Posterior vena cava (tissue), 2 donors: Measurements from ENCODE around the gene SRBD1. TPM values are rescaled to one million over a fixed set of nuclear protein-coding genes. Genes with fewer than 3 reads are reported as not detected.
"Not testable (repeated sequence)": the region's sequence is repeated elsewhere in the genome, so short reads cannot be mapped to it uniquely, and the experiment has no call there.

Source experiments
- DNase-seq: peaks from one replicate; pipeline ENCODE4 v3.0.0-alpha.2; 2020; ENCODE audit warnings: low spot score
- intact Hi-C, 2 donors: fragments of 100-400 bp; cut with DNase I; formaldehyde crosslinking; loops; one replicate each; pipeline versions ENCODE4 v1.14.1 to v1.14.2; 2022 to 2023
- total RNA-seq, 2 donors: library from RNA; stranded (reverse); fragmentation: NEBNext Ultra II Directional; extraction: Animal tissue kit (Norgen Biotek cat#: 25700); gene quantifications; one replicate each; pipeline ENCODE4 v1.2.1, GENCODE V29; 2021
- donor health status: DM: yes; HTN: yes; CAD: no.
- donor health status: DM: yes; HTN: yes; CAD: no.

The SRBD1 gene
- total RNA-seq, 2 donors from 2014 or later: 13.7 to 19.0 TPM

DNA sequence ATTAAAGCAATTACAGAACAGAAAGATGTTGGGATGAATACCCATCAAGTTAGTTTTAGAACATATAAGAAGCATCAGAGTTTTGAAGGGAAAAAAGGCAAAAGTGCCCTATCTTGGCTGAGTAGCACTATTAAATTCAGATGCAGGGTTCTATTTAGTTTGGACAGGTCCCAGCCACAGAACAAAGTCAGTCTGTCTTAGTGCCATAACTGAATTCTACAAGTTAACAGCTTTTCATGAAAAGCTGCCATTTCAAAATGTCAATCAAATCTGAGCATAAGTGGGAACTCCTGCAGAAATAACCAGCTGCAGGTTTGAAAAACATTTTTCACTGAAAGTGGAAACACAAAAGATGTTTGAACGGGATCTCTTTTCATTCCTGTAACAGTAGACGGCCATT lies 160.4 kb downstream of the SRBD1 start:
- DNase-seq: no peak
- intact Hi-C loops: no loop called here

DNA sequence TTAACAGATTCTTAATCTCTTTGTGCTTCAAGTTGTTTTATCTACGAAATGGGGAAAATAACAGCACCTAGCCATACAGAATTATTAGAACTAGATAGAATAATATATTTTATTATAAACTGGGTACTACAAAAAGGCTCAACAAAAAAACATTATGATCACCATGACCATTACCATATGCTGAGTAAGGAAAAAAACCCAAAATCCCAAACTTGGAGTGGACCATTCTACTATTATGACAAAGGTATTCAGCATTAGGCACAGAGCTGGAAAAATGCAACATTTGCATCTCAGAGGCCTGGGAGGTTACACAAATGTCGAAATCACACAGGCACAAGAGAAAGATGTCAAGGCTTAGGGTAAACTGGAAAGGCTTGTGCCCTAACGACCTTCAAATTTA lies 162.8 kb downstream of the SRBD1 start:
- intact Hi-C loops: no loop called here

DNA sequence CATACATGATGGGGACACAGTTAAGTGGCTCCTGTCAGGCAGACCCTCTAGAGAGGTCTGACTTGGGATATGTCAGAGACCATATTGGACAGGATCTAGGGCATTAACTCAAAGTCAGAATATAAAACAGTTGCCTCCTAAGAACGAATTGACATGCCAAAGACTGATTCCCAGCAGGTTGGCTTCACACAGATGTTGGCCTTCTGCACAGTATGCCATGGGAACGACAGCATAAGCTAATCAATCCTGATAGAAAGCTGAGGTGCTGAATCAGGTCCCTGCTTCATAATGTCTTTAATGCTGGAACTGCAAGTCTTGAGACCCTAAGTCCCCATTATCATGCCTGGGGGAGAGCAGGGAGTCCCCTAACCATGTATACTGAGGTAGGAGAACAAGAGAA lies 165.1 kb downstream of the SRBD1 start:
- intact Hi-C loops: no loop called here
- no peak for DNase-seq

More for the DNA sequence above, 162.8 kb downstream of the SRBD1 start:
- DNase-seq: no peak

DNA sequence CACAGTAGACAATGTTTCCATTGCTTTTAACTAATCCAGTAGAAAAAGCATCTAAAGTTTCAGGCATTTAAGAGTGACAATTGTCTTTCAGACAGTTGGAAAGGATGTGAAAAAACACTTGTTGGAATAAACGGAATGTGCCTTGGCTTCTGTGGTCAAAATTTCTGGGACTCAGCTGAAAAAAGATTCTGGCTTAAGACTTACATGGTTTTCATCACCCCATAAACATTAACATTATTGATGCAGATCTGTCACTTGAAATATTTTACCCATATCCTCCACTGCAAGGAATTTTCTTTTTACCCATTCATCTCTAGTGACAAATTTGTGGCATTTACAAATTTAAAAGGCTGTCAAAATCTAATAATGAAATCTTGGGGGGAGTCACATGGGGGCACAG lies 166.0 kb downstream of the SRBD1 start:
- intact Hi-C loops: no loop called here
- no peak for DNase-seq

DNA sequence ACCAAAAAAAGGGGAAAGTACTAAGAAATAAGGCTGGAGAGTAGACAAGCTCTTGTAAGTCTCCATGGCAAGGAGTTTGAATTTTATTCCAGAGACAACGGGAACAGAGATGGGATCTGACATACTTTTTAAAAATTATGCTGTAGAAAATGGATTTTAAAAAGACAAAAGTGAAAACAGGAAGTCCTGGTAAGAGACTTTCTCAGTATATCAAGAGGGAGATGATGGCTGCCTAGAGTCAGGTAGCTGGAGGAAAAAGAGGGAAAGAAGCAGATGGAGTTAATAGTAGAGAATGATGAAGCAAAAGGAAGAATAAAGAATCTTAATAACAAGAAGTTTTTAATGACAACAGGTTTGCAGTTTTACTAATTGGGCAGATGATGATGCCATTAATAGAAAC lies 168.1 kb downstream of the SRBD1 start:
- intact Hi-C loops: no loop called here
- no peak for DNase-seq

DNA sequence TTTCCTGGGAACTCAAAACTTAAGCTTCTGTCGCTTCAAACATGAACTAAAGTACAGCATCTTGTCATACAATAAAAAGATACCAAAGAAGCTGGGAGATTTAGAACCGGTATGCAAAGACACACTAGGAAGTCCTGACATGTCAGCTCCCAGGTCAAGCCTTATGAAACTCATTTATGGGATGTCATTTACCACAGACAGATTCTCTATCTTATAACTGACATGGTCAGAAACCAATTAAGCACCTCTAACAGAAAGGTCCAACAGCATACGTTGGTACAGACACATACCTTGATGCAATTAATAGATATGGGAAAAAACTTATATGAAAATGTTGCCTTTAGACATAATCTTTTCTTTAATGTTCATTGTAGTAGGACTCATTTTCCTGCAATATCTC lies 169.0 kb downstream of the SRBD1 start:
- intact Hi-C loops: no loop called here
- no peak for DNase-seq

DNA sequence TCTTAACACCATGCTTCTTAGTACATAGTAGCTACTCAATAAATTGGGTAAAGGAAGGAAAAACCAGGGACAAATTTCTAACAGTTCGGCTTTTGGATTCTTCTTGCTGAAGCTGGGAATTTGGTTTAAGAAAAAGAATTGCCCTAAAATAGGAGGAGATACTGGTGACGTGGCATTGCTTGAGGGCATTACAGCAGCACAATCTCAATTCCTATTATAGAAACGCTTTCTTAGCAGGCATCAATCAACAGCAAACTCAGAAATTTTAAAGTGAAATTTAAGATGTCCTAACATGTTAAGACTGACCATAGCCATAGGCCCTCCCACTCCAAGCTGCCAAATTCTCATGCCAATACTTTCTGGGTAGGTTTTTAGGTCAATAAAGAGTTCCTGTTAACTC lies 169.5 kb downstream of the SRBD1 start:
- intact Hi-C loops: no loop called here
- DNase-seq: no peak

DNA sequence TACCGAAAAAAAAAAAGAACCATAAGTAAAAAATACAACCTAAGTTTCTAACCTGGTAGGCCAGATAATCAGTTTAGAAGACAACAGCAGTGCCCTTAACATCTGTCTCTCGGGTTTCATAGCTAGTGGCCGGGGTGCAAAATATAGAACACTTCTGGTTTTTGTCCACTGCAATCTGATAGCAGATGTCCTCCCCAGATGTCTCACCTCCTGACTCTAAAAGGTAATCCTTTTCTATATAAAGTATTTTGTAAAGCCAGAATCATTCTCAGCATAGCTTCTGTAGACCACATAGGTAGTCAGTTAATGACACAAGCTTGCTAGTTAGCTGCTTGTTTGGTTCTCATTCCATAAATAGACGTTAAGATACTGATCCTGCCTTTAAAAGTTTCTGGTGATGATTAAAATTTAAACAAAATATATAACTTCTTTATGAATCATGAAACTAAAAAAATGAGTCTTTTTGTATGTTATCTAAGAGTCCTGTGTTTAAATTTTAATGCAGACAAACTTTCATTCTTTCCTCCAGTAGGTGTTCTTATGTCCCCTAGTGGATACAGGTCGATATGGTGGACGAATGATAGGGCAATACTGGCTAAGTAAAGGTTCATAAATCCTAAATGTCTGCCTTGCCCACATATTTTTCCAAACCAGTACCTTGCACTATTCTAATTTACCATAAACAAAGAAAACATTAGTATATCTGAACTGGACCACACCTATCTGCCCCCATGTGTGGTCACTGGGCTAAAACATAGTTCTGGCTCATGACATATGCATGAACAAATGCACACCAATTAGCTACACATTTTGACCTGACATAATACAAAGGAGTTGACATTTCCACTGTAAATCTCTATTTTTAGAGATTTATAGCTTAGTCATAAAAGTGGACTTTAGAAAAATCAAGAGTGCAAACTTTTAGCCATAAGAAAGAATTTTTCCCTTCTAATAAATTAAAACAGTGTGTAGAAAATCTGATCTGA lies 171.0 kb downstream of the SRBD1 start:
- intact Hi-C loops: no loop called here

DNA sequence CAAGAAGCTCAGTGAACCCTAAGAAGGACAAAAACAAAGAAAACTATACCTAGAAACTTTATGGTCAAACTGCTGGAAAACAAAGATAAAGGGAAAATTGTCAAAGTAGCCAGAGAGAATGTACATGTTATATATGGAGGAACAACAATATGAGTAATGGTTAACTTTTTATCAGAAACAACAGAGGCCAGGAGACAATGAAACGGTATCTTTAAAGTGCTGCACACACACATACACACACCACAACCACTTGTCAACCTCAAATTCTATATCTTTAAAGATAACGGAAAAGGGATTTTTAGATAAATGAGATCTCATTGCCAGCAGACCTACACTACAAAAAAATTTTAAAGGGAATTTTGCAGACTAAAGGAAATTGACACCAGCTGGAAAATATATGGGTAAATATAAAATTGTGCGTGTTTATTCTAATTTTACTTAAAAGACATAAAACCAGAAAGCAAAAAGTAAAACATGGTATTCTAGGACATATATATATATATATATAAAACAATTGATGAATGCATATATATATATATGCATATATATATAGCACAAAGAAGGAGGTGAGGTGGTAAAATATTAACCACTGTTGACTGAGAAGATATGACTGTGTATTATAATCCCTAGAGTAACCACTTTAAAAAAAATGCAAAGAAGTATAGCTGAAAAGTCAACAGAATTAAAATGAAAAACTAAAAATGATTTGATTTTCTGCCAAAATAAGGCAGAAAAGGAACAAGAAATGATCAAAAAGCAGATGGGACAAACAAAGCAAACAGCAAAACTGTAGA lies 172.0 kb downstream of the SRBD1 start:
- DNase-seq: no peak
- intact Hi-C loops: no loop called here

More for the DNA sequence above, 171.0 kb downstream of the SRBD1 start:
- DNase-seq: no peak

DNA sequence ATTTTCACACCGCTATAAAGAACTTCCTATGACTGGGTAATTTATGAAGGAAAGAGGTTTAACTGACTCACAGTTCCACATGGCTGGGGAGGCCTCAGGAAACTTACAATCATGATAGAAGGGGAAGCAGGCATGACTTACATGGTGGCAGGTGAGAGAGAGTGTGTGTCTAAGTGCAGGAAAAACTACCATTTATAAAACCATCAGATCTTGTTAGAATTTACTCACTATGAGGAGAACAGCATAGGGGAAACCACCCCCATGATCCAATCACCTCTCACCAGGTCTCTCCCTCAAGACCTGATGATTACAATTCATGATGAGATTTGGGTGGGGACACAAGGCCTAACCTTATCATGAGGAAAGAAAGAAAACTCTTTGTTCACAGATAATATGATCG lies 174.6 kb downstream of the SRBD1 start:
- DNase-seq: no peak
- intact Hi-C loops: no loop called here

DNA sequence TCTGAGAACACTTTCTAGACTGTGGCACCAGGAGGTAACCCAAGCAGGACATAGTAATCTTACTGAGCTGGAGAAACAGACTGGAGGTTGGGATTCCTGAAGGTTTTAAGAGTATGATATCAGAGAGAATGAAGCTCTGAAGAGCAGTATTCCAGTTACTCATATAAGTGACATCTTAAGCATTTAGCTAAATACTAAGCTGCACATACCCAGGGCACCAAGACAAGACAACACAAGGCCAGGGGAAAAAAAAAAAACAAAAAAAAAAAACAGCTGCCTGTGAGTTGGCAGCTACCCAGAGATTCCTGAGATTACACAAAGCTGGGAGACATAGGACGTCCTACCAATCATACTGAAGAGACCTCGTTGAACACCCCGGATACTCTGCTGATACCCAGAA lies 175.8 kb downstream of the SRBD1 start:
- intact Hi-C loops: no loop called here
- DNase-seq: no peak

DNA sequence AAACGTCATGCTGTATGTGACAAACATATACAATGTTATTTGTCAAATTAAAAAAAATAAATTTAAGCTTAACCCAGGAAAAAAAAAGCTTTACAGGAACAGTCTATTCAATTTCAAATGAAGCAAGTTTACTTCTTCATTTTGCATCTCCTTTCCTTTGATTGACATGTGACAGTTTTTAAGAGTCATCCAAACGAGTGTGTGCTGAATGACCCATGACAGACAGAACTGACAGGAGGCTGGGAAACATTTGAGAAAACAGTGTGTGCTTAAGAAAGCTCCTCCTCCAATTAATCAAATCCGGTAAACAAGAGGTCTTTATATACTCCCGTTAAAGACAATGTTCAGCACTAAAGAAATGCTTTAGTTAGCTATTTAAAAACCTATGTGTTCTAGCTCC lies 177.7 kb downstream of the SRBD1 start:
- intact Hi-C loops: no loop called here
- DNase-seq: no peak

DNA sequence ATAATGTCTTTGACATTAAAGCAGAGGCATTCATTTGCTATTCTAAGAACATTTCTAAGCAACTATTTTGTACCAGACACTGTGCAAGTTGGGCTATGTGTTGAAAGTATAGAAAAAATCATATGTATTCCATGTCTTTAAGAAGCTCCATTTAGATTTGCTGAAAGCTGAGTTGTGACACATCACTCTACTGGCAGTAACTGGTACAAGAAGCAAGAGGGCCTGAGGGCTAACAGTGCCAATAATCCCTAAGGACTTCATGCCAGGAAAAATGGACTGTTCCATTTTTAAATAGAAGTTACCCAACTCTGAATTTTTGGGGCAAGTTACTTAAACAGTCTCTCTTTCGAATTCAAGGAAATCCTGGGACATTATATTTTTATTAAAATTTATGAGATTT lies 178.7 kb downstream of the SRBD1 start:
- DNase-seq: no peak
- intact Hi-C loops: no loop called here

DNA sequence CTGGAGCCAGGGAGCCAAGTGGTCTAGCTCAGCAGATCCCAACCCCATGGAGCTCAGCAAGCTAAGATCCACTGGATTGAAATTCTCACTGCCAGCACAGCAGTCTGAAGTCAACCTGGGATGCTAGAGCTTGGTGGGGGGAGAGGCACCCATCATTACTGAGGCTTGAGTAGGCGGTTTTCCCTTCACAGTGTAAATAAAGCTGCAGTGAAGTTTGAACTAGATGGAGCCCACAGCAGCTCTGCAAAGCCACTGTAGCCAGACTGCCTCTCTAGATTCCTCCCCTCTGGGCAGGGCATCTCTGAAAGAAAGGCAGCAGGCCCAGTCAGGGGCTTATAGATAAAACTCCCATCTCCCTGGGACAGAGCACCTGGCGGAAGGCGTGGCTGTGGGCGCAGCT lies 185.0 kb downstream of the SRBD1 start:
- DNase-seq, intact Hi-C loops: not testable (repeated sequence)

DNA sequence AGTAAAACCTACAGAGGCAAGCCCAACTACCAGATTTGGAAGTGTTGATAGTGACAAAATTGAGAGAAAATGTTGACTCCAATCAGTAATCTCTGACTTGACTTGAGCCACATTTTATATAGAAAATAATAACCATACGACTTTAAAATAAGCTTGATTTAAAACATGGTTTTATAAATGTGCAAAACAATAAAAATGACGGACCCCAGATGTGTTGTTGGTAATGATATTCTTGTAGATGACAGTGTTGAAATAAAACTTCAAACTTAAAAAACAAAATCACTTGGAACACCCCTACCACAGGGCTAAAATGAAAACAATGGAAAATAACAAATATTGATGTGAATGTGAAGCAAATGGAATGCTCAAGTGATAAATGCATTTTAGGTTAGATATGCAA lies 188.1 kb downstream of the SRBD1 start:
- no peak for DNase-seq
- intact Hi-C loops: no loop called here

DNA sequence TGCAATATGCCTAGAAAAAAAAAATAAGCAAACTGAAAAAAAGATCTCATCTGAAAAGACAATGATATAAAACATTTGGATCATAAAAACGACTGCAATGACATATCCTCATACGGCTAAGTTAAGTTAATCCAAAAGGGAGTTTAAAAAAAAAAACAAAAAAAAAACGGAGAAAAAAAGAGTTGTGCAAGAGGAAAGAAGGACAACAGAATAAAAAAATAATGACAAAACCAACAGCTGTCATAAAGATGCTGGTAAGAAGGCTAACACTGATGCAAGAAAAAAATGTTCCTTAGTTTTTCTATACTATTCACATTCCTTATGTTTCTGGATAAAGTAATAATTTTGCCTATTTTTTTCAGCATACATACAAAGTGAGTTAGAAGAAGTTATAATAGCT lies 192.5 kb downstream of the SRBD1 start:
- intact Hi-C loops: no loop called here
- no peak for DNase-seq

DNA sequence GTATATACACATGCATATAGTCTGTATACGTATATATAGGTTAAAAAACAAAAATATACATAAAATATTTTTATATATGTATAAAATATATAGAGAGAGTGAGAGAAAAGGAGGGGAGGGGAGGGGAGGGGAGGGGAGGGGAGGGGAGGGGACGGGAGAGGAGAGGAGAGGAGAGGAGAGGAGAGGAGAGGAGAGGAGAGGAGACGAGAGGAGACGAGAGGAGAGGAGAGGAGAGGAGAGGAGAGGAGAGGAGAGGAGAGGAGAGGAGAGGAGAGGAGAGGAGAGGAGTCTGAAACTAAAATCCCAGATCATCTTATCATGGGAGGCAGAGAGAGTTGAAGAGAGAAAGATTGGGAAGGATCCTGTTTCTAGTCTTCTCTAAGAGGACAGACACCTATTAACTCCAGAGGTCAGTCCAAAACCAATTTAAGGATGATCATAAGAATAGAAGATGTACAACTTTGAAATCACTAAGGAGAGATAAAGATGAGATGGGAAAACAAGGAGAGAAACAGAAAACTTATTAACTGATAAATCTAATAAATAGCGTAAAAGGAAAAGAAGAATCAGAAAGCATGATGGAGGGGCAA lies 195.4 kb downstream of the SRBD1 start:
- DNase-seq: no peak
- intact Hi-C loops: no loop called here

DNA sequence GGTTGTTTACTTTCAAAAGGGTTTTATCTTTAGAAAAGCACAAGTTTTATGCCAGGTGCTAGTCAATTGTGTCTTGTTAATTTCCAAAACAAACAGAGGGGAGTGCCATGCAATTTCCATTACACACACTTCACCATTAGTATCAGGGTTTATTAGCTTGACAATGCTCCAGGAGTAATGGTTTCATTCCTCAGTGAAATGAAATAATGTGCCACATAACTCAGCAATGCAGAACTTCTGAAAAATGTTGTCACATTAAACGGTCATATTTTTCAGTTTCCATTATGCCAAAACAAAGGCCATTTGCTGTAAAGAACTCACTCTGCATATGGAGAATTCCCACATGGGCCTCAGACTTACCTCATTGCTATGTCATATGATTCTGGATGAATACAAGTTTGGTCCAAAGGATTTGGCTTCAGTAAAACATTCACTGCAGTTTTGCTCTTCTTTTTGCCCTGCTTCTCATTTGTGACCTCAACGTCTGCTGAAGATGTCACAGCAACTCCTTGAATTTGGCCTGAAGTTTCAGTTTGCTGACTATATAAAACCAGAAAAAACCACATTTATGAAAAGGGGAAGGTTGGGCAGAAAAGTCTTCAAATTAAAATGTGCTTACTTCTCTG lies 198.2 kb downstream of the SRBD1 start:
- intact Hi-C loops: no loop called here
- DNase-seq: no peak

DNA sequence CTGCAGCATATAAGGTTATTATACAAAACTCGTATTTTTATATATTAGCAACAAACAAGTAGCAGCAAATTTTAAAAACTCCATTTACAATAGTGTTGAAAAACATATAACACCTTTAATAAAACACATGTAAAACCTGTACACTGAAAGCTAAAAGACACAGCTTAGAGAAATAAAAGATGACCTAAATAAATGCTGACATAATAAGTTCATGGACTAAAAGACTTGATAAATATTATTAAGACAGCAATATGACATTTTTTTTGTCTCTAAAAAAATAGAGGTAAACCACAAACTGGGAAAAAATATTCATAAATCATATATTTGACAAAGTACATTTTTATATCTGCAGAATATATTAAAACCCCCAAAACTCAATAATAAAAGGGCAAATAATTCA lies 201.4 kb downstream of the SRBD1 start:
- intact Hi-C loops: no loop called here

DNA sequence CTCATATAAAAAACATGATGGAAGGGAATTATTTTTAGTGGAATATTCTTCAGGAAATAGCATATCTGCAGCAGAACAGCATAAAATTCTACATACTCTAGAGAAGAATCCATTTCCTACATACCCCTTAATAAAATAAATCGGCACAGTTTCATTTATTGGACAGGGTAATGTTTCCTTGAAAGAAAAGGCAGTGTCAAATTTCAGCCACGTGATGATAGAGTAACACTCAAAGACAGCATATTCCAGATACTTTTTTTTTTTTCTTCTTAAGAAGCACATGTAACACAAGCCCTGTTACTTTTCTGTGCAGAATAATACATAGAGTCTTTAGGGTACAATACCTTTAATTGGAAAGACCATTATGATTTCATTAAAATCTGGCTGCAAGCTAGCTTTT lies 204.4 kb downstream of the SRBD1 start:
- DNase-seq: no peak
- intact Hi-C loops: no loop called here

More for the DNA sequence above, 201.4 kb downstream of the SRBD1 start:
- DNase-seq: no peak
